Kidney (tissue), 14 donors: ENCODE data around the gene SCN5A. TPM values are rescaled to one million over a fixed set of nuclear protein-coding genes. Genes with fewer than 3 reads are reported as not detected.

Experiments
- DNase-seq, 5 donors: peaks; one replicate each; pipeline ENCODE4 v3.0.0-alpha.2; 2013 to 2020
- FAIRE-seq: peaks from 2 replicates; lab custom pipeline; 2012; peaks lifted over from hg19 to GRCh38; lab: Jason Lieb, UNC
- H3K27ac ChIP-seq, 2 donors: one replicate each; pipeline ENCODE4 v1.7.0; 2013; ENCODE audit warnings: low read depth in 2 of 2, low read length in 2 of 2, inconsistent platforms in 1 of 2
- H3K27me3 ChIP-seq: one replicate; pipeline ENCODE4 v1.7.1; 2013; ENCODE audit warnings: low read length, inconsistent platforms; ENCODE audit not compliant: control insufficient read depth, insufficient read depth
- H3K36me3 ChIP-seq, 3 donors: one replicate each; pipeline versions ENCODE4 v1.7.0 to v1.7.1; 2013; ENCODE audit warnings: low read length in 3 of 3, control low read depth in 1 of 3, inconsistent platforms in 1 of 3; ENCODE audit not compliant: insufficient read depth in 3 of 3, control insufficient read depth in 2 of 3
- H3K4me1 ChIP-seq, 3 donors: one replicate each; pipeline versions ENCODE4 v1.7.0 to v1.7.1; 2013; ENCODE audit warnings: low read length in 3 of 3, inconsistent platforms in 1 of 3, low read depth in 1 of 3; ENCODE audit not compliant: control insufficient read depth in 2 of 3, insufficient read depth in 2 of 3
- H3K4me3 ChIP-seq, 3 donors: one replicate each; pipeline versions ENCODE4 v1.7.0 to v1.8.1; 2013; ENCODE audit warnings: low read length in 3 of 3, control low read depth in 1 of 3, inconsistent platforms in 1 of 3
- H3K9ac ChIP-seq, 3 donors: one replicate each; pipeline versions ENCODE4 v1.7.0 to v1.7.1; 2013; ENCODE audit warnings: low read length in 3 of 3, control low read depth in 1 of 3, inconsistent platforms in 1 of 3
- H3K9me3 ChIP-seq, 3 donors: one replicate each; pipeline versions ENCODE4 v1.7.0 to v1.7.1; 2013; ENCODE audit warnings: low read length in 3 of 3, control low read depth in 1 of 3, inconsistent platforms in 1 of 3; ENCODE audit not compliant: control insufficient read depth in 2 of 3, insufficient read depth in 1 of 3
- intact Hi-C: fragments of 100-400 bp; cut with DNase I; formaldehyde crosslinking; loops from one replicate; pipeline ENCODE4 v1.11.1; 2022
- polyA plus RNA-seq: library from polyadenylated mRNA; stranded (reverse); fragments of 350-450 nt; fragmentation: Illumina TruSeq; extraction: RNeasy Lipid Tissue Mini Kit (QIAGEN cat#74804); gene quantifications from one replicate; pipeline ENCODE4 v1.2.3, GENCODE V29; 2014; ENCODE audit warnings: low read depth, low replicate concordance; ENCODE audit not compliant: insufficient read depth
- total RNA-seq: library from RNA; stranded (reverse); fragmentation: NEBNext Ultra II Directional; extraction: Animal tissue kit (Norgen Biotek cat#: 25700); gene quantifications from one replicate; pipeline ENCODE4 v1.2.1, GENCODE V29; 2021
- TF ChIP-seq, protein P1 (sequence below): IDR thresholded peaks from 3 replicates; pipeline ENCODE4 v1.5.1; 2012; ENCODE audit warnings: mild to moderate bottlenecking, moderate library complexity, borderline replicate concordance; ENCODE audit not compliant: insufficient read depth; ENCODE audit errors: extremely low read depth
- donor health status: control.
- donor health status: control.
- donor health status: control.
- donor health status: control.
- donor health status: control.
- donor health status: DM: yes; HTN: yes; CAD: no.
- donor health status: Normal renal cell carcinoma (clear cell type).

The SCN5A gene
- total and polyA plus RNA-seq, 2 donors from 2014 or later: 0.06 to 0.72 TPM

DNA sequence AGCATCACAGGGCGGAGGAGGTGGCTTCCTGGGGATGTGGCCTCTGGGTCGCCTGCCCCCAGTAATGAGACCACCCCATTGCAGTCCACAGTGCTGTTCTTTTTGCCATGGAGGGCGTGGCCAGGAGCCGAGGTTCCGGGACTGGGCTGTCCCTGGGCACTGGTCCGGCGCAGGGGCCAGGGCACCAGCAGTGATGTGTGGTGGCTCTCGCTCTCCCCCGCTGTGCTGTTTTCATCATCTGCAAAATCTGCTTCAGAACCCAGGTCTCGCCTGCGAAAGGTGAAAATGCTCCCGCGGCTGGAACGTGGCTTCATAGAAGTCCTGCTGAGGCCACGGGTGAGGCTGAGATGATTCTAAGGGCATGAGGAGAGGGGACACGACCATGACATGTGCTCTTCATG is 45.8 kb downstream of the SCN5A start:
- no peaks in the 10 kb centered on the region for H3K36me3 ChIP-seq
- no peak for DNase-seq
- intact Hi-C loops: no loop called here
- TF ChIP-seq, protein P1, sequence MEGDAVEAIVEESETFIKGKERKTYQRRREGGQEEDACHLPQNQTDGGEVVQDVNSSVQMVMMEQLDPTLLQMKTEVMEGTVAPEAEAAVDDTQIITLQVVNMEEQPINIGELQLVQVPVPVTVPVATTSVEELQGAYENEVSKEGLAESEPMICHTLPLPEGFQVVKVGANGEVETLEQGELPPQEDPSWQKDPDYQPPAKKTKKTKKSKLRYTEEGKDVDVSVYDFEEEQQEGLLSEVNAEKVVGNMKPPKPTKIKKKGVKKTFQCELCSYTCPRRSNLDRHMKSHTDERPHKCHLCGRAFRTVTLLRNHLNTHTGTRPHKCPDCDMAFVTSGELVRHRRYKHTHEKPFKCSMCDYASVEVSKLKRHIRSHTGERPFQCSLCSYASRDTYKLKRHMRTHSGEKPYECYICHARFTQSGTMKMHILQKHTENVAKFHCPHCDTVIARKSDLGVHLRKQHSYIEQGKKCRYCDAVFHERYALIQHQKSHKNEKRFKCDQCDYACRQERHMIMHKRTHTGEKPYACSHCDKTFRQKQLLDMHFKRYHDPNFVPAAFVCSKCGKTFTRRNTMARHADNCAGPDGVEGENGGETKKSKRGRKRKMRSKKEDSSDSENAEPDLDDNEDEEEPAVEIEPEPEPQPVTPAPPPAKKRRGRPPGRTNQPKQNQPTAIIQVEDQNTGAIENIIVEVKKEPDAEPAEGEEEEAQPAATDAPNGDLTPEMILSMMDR: no peak
- H3K27ac ChIP-seq: no peak overlapping the region
- H3K4me1 ChIP-seq: no peaks in the 10 kb centered on the region
- H3K9me3 ChIP-seq: no peaks in the 10 kb centered on the region
- FAIRE-seq: no peak
- no peak overlapping the region for H3K9ac ChIP-seq
- H3K4me3 ChIP-seq: no peak overlapping the region
- no peaks in the 10 kb centered on the region for H3K27me3 ChIP-seq

DNA sequence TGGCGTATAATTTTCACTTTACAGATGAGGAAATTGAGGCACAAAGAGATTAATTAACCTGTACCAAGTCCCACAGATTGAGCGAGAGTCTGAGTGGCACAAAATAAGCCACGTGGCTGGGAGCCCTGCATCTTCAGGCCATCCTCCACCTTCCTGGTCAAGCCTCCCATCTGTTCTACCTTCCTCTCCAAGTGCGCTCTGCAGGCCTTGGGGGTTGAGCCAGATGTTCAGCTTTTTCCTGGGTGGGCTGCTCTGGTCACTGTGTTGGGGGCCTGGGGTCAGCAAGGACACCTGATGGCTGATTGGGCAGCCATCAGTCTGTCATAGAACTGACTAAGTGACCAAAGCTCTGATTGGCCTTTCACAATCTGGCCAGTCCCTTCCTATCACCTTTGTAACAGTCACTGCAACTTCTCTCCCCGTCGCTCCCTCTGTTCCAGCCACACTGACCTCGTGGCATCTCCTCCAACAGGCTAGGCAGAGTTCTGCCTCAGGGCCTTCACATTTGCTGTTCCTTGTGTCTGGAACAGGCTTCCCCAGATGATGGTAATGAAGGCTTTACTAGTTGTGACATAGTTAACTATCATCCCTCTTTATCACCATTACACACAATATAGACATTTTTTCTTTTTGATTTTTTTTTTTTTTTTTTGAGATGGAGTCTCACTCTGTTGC is 46.8 kb downstream of the SCN5A start:
- no peak overlapping the region for H3K4me3 ChIP-seq
- H3K27ac ChIP-seq: no peak overlapping the region
- no peak for FAIRE-seq
- H3K9ac ChIP-seq: no peak overlapping the region
- no peaks in the 10 kb centered on the region for H3K9me3 ChIP-seq
- intact Hi-C loops: no loop called here
- TF ChIP-seq, protein P1: no peak
- no peaks in the 10 kb centered on the region for H3K4me1 ChIP-seq
- no peaks in the 10 kb centered on the region for H3K36me3 ChIP-seq
- DNase-seq: no peak
- no peaks in the 10 kb centered on the region for H3K27me3 ChIP-seq

DNA sequence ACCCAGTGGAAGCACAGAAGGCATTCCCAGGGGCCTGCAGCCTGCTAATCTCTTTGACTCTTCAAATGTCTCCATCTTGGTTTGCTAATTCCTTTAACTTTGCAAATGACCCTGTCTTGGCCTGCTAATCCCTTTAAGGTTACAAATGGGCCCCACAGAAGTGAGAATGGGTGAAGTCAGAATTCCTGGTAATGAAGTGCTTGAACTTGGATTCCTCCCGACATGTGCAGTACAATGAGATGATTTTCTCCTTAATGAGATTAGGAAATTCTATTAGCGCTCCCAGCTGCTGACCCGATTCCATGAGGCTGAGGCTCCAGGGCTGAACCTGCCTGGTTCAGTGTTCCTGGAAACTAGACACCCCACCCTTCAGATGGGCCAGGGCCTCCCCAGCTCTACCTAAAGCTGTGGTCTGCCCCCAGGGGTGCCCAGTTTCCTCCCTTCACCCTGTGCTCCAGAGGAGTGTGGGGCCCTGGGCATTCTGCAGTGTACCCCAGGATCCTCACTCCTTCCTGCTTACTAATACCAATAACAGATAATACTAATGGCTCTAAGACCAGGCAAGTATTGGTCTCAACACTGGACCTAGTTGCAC is 47.4 kb downstream of the SCN5A start:
- Histone ChIP-seq H3K4me3 (no peak overlapping the region), H3K27ac (no peak overlapping the region), H3K9me3 (no peaks in the 10 kb centered on the region), H3K27me3 (no peaks in the 10 kb centered on the region), H3K9ac (no peak overlapping the region), H3K4me1 (no peaks in the 10 kb centered on the region), H3K36me3 (no peaks in the 10 kb centered on the region)
- TF ChIP-seq, protein P1: no peak
- intact Hi-C loops: no loop called here
- DNase-seq: peak in 1 of 5 donors; percentile 40
- no peak for FAIRE-seq
